ENCODE measurements around the gene TNS4.
"Not testable (repeated sequence)": the region's sequence is repeated elsewhere in the genome, so short reads cannot be mapped to it uniquely, and the experiment has no call there.

Gene TNS4

GRCh38 chr17:40501499-40501911 is at the start of gene TNS4:
TNS4 (minus strand) TSS chr17:40501623; CDS start chr17:40496425, 5,198 bp downstream.
- CTCF ChIA-PET = no interaction called here
- POLR2A ChIA-PET = interaction anchor here (1.0 kb wide), 1 partner anchor 83 kb away, joined by 3 read pairs; the partner anchor contains the start of gene TOP2A
- no peak for DNase-seq (ENCODE audit: extremely low spot score)
- no peak for TF ChIP-seq FOXK2 (IDR thresholded peaks at IDR 0.05)

- POLR2A ChIA-PET = no interaction called here
- TF ChIP-seq SP1 (IDR thresholded peaks at IDR 0.05) (no peak), SUZ12 (IDR thresholded peaks at IDR 0.05) (no peak), CTBP1 (IDR thresholded peaks at IDR 0.05; ENCODE audit: borderline replicate concordance) (no peak), BHLHE40 (IDR thresholded peaks at IDR 0.05; ENCODE audit: borderline replicate concordance) (no peak)
- CTCF ChIA-PET = no interaction called here
- DNase-seq (ENCODE audit: extremely low spot score) = no peak
Measured at GRCh38 chr17:40550608-40551007, 49.2 kb upstream of the TNS4 start.

GRCh38 chr17:40548982-40549685 is 47.7 kb upstream of the TNS4 start:
- DNase-seq (ENCODE audit: extremely low spot score) = no peak
- ChIA-PET CTCF (interaction anchor here (0.9 to 2.7 kb wide), 3 partner anchors 11 to 73 kb away, joined by 4 to 14 read pairs (median 13); no protein-coding TSS in a partner anchor), POLR2A (interaction anchor here (0.8 to 2.3 kb wide), 3 partner anchors 11 to 132 kb away, joined by 3 to 10 read pairs (median 3); partner anchors contain the start of gene TOP2A)
- TF ChIP-seq SP1 (IDR thresholded peaks at IDR 0.05) (no peak), ARNT (IDR thresholded peaks at IDR 0.05) (no peak), TARDBP (IDR thresholded peaks at IDR 0.05) (no peak), BHLHE40 (IDR thresholded peaks at IDR 0.05; ENCODE audit: borderline replicate concordance) (no peak), PKNOX1 (IDR thresholded peaks at IDR 0.05) (no peak), NFRKB (IDR thresholded peaks at IDR 0.05) (no peak), ELF4 (IDR thresholded peaks at IDR 0.05) (no peak)

- ChIA-PET POLR2A (interaction anchor here (0.9 to 2.3 kb wide), 2 partner anchors 117 to 131 kb away, joined by 3 to 10 read pairs; partner anchors contain the start of gene TOP2A), CTCF (interaction anchor here (1.4 to 2.7 kb wide), 3 partner anchors 10 to 16 kb away, joined by 5 to 14 read pairs (median 13); no protein-coding TSS in a partner anchor)
- no peak for TF ChIP-seq FOXA1 (IDR thresholded peaks at IDR 0.05)
- TF ChIP-seq HDGF (IDR thresholded peaks at IDR 0.05; ENCODE audit: borderline replicate concordance) = no peak
- TF ChIP-seq ZNF384 (IDR thresholded peaks at IDR 0.05) = no peak
- TF ChIP-seq SP1 (IDR thresholded peaks at IDR 0.05) = no peak
- TF ChIP-seq NFRKB (IDR thresholded peaks at IDR 0.05) = no peak
- no peak for TF ChIP-seq BHLHE40 (IDR thresholded peaks at IDR 0.05; ENCODE audit: borderline replicate concordance)
- TF ChIP-seq LEF1 (IDR thresholded peaks at IDR 0.05; ENCODE audit: borderline replicate concordance) = no peak
- no peak for DNase-seq (ENCODE audit: extremely low spot score)
Measured at GRCh38 chr17:40548491-40548981, 47.1 kb upstream of the TNS4 start.

- TF ChIP-seq TARDBP (IDR thresholded peaks at IDR 0.05) (no peak), PKNOX1 (IDR thresholded peaks at IDR 0.05) (no peak), LEF1 (IDR thresholded peaks at IDR 0.05; ENCODE audit: borderline replicate concordance) (no peak), FOXM1 (IDR thresholded peaks at IDR 0.05; ENCODE audit: borderline replicate concordance) (no peak), NFRKB (IDR thresholded peaks at IDR 0.05) (no peak), ZNF384 (IDR thresholded peaks at IDR 0.05) (no peak), FOXK2 (IDR thresholded peaks at IDR 0.05) (no peak), HDGF (IDR thresholded peaks at IDR 0.05; ENCODE audit: borderline replicate concordance) (no peak), ELF4 (IDR thresholded peaks at IDR 0.05) (no peak), BHLHE40 (IDR thresholded peaks at IDR 0.05; ENCODE audit: borderline replicate concordance) (no peak), SUZ12 (IDR thresholded peaks at IDR 0.05) (no peak), CTBP1 (IDR thresholded peaks at IDR 0.05; ENCODE audit: borderline replicate concordance) (no peak), ARNT (IDR thresholded peaks at IDR 0.05) (no peak), SP1 (IDR thresholded peaks at IDR 0.05) (no peak), FOXA1 (IDR thresholded peaks at IDR 0.05) (no peak)
- ChIA-PET CTCF (interaction anchor here (0.6 to 2.7 kb wide), 4 partner anchors 11 to 15 kb away, joined by 3 to 14 read pairs (median 9); no protein-coding TSS in a partner anchor), POLR2A (interaction anchor here (2.3 kb wide), 1 partner anchor 130 kb away, joined by 10 read pairs; the partner anchor contains the start of gene TOP2A)
- DNase-seq (ENCODE audit: extremely low spot score) = no peak
Measured at GRCh38 chr17:40547785-40548478, 46.5 kb upstream of the TNS4 start.

GRCh38 chr17:40547079-40547784 is 45.8 kb upstream of the TNS4 start:
- DNase-seq (ENCODE audit: extremely low spot score) = no peak
- ChIA-PET POLR2A (interaction anchor here (2.3 kb wide), 1 partner anchor 130 kb away, joined by 10 read pairs; the partner anchor contains the start of gene TOP2A), CTCF (interaction anchor here (0.6 to 2.7 kb wide), 5 partner anchors 11 to 14 kb away, joined by 3 to 14 read pairs (median 5); no protein-coding TSS in a partner anchor)
- TF ChIP-seq L3MBTL2 (conservative IDR thresholded peaks at IDR 0.05) (no peak), SP1 (IDR thresholded peaks at IDR 0.05) (no peak), NFRKB (IDR thresholded peaks at IDR 0.05) (no peak), PKNOX1 (IDR thresholded peaks at IDR 0.05) (no peak), LEF1 (IDR thresholded peaks at IDR 0.05; ENCODE audit: borderline replicate concordance) (no peak)

- CTCF ChIA-PET, POLR2A ChIA-PET: not testable (repeated sequence)
Measured at GRCh38 chr17:40546497-40546896, 45.1 kb upstream of the TNS4 start.

More at GRCh38 chr17:40546497-40546896, 45.1 kb upstream of the TNS4 start:
- not testable (repeated sequence) for DNase-seq (ENCODE audit: extremely low spot score)
